ENCODE results near the gene MYCL.

The MYCL gene

GRCh38 chr1:39936724-39937491, 35.2 kb upstream of the MYCL start:
- TF ChIP-seq FOXP2 (optimal IDR thresholded peaks at IDR 0.05; ENCODE audit: borderline replicate concordance, extremely low read depth, extremely low read length, insufficient read depth), result no peak
- TF ChIP-seq TAF1 (IDR thresholded peaks at IDR 0.05; ENCODE audit: borderline replicate concordance, insufficient read depth, low read length), result no peak
- TF ChIP-seq POLR2AphosphoS5 (IDR thresholded peaks at IDR 0.05; ENCODE audit: low read depth, low read length), result no peak
- TF ChIP-seq REST (IDR thresholded peaks at IDR 0.05; ENCODE audit: insufficient read depth in 1 of 2, low read depth in 2 of 2, low read length in 2 of 2), result no peak
- TF ChIP-seq SIN3A (IDR thresholded peaks at IDR 0.05; ENCODE audit: borderline replicate concordance, insufficient read depth, low read length), result no peak

- TF ChIP-seq FOXP2 (optimal IDR thresholded peaks at IDR 0.05; ENCODE audit: borderline replicate concordance, extremely low read depth, extremely low read length, insufficient read depth) (no peak), TAF1 (IDR thresholded peaks at IDR 0.05; ENCODE audit: borderline replicate concordance, insufficient read depth, low read length) (no peak), REST (IDR thresholded peaks at IDR 0.05; ENCODE audit: insufficient read depth in 1 of 2, low read depth in 2 of 2, low read length in 2 of 2) (no peak), SIN3A (IDR thresholded peaks at IDR 0.05; ENCODE audit: borderline replicate concordance, insufficient read depth, low read length) (no peak), POLR2AphosphoS5 (IDR thresholded peaks at IDR 0.05; ENCODE audit: low read depth, low read length) (no peak)
Observed at GRCh38 chr1:39933956-39934941, 32.5 kb upstream of the MYCL start.

- TF ChIP-seq POLR2AphosphoS5 (IDR thresholded peaks at IDR 0.05; ENCODE audit: low read depth, low read length) (no peak), TAF1 (IDR thresholded peaks at IDR 0.05; ENCODE audit: borderline replicate concordance, insufficient read depth, low read length) (no peak), SIN3A (IDR thresholded peaks at IDR 0.05; ENCODE audit: borderline replicate concordance, insufficient read depth, low read length) (no peak), REST (IDR thresholded peaks at IDR 0.05; ENCODE audit: insufficient read depth in 1 of 2, low read depth in 2 of 2, low read length in 2 of 2) (no peak), FOXP2 (optimal IDR thresholded peaks at IDR 0.05; ENCODE audit: borderline replicate concordance, extremely low read depth, extremely low read length, insufficient read depth) (no peak)
Observed at GRCh38 chr1:39928809-39929587, 27.3 kb upstream of the MYCL start.

GRCh38 chr1:39927538-39927937, 25.8 kb upstream of the MYCL start:
- TF ChIP-seq REST (IDR thresholded peaks at IDR 0.05; ENCODE audit: insufficient read depth in 1 of 2, low read depth in 2 of 2, low read length in 2 of 2), result no peak
- no peak for TF ChIP-seq FOXP2 (optimal IDR thresholded peaks at IDR 0.05; ENCODE audit: borderline replicate concordance, extremely low read depth, extremely low read length, insufficient read depth)
- no peak for TF ChIP-seq SIN3A (IDR thresholded peaks at IDR 0.05; ENCODE audit: borderline replicate concordance, insufficient read depth, low read length)
- no peak for TF ChIP-seq TAF1 (IDR thresholded peaks at IDR 0.05; ENCODE audit: borderline replicate concordance, insufficient read depth, low read length)
- TF ChIP-seq POLR2AphosphoS5 (IDR thresholded peaks at IDR 0.05; ENCODE audit: low read depth, low read length), result no peak
